ENCODE data around the gene EIPR1.

DNA sequence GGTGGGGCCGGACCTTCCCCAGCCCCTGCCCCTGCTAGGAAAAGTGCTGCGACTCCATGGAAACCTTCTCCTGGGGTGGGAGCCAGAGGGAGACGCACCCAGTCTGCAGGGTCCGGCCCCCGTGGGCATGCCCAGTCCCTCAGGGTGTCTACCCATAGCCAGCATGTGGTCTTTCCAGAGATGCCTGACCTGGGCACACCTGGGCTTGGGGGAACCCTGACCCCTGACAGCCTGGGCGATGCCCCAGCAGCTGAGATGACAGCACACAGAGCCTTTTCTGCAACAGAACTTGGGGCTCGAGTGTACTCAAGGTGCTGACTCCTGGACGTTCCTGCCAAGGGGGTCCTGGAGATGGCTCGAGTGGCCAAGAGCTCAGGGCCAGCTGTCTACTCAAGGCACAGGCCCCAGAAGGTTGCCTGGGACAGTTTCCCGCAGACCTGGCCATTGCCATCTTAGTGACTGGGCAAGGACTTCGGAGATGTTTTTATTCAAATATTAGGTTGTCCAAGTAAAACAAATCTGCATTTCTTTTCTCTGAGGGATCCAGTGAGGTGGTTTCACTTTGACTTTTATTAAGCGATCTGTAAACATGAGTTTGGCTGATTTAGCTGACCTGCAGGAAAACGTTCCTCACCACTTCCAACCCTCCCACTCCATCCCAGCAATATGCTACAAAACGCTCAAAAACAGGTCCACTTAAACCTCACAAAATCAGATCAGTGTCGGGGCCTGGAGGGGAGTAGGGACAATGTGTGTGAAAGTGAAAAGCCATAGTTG is 228.0 kb downstream of the EIPR1 start:
- TF ChIP-seq CTCF (IDR thresholded peaks at IDR 0.05; ENCODE audit: insufficient read depth, low read length, poor library complexity, severe bottlenecking) (no peak), EZH2phosphoT487 (conservative IDR thresholded peaks at IDR 0.05; ENCODE audit: low read length) (no peak)
